IPS-NIHi11 (cell line): ENCODE data around the gene SNRNP200.
"Not testable (repeated sequence)": the region's sequence is repeated elsewhere in the genome, so short reads cannot be mapped to it uniquely, and the experiment has no call there.

Experiments
- DNase-seq: peaks from one replicate; pipeline ENCODE4 v3.0.0; 2012; ENCODE audit warnings: mixed read lengths, low spot score

The SNRNP200 gene

DNA sequence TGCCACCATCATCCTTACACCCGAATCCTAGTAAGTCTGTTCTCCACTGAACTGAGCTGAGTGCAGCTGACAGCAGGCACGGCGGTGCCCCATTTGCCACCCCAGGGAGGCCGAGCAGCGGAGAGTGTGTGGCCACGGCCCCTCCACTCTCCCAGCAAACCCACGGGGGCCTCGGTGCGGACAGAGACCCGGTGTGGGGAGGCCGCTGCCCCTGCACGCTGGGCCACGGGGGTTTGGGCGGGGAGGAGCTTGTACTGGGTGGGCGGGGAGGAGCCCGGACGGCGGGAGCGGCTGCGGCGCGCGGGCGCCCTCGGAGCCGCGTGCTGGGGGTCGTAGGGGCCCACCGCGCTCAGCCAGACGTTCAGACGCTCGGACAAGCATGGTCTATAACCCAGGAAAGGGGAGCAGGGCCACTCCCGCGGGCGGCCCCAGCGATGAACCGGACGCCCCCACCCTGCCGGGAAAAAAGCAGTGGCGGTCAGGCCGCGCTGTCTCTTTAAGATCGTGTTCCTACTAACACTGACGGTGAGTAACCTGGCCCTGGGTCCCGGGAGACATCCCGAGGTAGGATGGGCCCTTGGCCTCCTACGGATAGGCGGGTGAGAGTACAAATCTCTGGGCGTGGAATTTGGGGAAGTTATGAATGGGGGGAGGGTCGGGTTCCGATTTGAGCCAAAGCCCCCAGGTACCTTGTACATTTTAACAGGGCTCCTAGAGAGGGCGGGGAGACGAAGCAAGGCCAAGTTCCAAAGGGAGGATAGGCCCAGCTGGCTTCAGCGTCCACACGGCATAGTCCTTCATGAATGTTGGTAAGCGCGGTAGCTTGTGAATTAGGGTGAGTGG lies 19.9 kb upstream of the SNRNP200 start, which contains the start of gene ITPRIPL1:
Gene ITPRIPL1, plus strand, starts transcription at position 277 of the 843 bp plus-strand sequence. Its CDS starts 523 bp downstream, at position 800.
- peak; percentile 63 for DNase-seq

DNA sequence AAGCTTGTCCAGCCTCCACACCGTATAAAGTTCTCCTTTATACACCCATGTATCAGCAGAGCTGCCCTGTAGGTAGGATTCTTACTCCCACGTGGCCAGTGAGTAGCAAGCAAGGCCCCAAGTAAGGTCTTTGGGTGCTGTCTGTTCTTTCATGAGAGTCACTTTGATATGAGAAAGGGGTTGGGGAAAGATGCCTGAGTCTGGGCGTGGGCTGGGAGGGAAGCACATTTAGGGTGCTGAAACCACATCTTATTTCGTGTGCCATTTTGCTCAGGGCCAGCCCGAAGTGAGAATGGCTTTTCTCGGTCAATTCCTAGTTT lies 19.3 kb upstream of the SNRNP200 start:
- DNase-seq: no peak

DNA sequence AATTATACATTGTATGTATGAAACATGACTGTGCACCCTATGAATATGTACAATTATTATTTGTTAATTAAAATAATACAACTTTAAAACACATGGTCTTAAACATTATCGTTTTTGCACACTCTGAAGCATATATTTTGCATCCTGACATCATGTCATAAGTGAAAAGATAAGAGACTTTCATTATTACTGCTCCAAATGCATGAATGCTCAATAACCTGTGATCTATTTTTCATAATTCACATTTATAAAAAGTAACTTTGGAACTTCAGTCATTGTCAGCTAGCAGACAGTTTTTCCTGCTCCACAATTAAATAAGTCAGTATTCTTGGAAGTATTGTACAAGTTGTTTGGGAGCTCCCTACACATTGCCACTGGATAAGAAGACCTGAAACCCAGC lies 18.5 kb upstream of the SNRNP200 start:
- DNase-seq: no peak

DNA sequence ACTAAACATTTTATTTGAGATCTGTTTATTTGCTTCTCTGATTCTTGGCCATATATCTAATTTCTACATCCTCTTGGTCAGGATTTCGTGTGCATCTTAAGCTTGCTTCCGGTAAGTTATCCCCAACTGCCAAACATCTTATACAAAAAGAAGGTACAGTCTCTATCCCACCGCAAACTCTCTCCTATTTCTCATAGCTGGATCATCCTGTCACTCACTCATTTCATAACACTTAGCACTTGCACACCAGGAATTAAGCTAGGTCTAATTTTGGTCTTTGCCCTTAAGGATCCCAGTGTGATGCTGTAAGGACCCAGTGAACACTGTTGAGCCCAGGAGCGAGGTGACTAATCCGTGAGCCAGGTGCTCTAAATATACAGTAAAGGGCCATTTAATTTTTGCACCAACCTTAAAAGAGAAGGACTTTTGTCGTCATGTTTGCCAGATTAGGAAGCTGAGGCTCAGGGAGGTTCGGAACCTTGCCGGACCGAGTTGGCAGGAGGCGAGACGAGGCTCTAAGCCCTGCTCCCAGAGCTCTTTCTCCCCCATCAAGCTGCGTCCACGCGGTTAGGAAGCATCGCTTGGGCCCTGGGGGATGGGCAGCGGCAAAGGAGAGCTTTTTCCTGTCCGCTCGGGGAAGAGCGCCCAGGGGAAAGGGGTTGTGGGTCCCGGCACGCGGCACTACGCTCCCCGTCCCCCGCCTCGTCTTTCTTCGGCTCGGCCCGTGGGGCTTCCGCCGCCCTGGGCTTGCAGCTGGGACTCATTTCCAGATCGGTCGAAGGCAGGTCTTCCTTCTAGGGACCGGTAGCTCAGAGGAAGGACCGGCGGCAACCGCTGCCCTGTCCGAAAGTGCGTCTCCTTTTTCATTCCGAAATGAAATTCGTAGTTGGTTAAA lies 15.6 kb upstream of the SNRNP200 start:
- DNase-seq: peak; percentile 48

DNA sequence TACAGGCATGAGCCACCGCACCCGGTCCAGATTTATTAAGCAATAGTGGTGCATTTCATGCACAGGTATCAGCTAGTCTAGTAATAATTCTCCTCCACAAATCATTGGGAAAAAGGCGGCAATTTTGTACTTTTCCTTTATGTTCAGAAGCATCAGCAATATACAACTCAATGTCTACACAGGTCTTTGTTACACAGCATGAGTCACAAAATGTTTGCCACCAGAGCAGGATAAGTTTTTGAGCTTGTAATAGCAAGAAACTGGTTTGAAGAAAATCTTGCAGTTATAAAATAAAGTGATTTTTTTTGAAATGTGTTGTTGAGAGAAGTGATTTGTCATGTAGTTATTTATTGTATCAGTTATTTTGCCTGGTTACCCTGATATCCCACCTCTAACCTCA lies 15.0 kb upstream of the SNRNP200 start:
- no peak for DNase-seq

DNA sequence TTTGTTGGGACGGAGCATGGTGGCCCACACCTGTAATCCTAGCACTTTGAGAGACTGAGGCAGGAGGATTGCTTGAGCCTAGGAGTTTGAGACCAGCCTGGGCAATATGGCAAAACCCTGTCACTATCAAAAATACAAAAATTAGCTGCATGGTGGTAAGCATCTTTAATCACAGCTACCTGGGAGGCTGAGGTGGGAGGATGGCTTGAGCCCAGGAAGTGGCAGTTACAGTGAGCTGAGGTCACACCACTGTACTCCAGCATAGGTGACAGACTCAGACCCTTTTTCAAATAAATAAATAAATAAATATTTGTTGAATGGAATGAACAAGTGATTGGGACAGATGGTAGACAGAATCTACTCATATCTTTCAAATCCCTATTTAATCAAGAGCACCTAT lies 14.1 kb upstream of the SNRNP200 start:
- DNase-seq: no peak

DNA sequence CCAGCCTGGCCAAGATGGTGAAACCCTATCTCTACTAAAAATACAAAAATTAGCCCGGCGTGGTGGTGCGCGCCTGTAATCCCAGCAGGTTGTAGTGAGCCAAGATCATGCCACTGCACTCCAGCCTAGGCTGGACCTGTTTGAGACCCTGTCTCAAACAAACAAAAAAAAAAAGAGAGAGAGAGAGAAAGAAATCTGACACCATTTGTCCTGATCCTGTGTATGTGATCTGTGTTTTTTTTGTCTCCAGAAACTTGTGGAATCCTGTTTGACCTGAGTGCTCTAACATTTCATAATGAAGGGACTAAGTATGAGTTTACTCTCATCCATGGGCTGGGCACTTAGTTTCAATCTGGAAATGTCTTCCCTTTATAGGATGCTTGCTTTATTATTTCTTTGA lies 13.4 kb upstream of the SNRNP200 start:
- no peak for DNase-seq

DNA sequence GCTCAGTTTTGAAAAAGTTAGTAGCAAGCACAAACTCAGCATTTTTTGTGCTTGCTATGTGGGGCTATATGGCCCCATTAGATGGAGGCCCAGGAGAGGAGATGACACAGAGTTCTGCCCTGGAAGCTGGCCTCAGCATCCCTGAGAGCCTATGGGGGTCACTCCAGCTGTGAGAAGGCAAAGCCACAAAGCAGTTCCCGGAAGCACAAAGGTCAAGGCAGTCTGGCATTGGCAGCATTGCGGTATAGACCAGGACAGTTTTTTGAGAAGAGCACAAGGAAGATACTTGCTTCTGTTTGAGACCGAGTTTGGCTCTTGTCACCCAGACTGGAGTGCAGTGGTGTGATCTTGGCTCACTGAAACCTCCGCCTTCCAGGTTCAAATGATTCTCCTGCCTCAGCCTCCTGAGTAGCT lies 12.2 kb upstream of the SNRNP200 start:
- DNase-seq: no peak

DNA sequence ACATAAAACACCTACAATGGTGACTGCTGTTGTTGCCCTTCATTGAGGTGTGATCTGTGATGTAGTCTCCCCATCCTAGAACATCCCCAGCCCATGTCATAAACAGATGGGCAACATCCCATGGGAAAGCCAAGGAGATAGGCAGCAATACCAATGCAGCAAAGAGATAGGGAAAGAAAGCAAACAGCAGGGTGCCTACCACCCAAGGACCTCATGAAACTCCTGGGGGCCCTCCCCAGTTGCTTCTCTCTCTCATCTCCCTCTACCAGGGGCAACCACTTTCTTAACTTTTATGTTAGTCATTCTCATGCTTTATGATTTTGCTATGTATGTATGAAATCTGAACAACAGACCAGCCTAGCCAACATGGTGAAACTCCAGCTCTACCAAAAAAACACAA lies 11.7 kb upstream of the SNRNP200 start:
- DNase-seq: no peak

DNA sequence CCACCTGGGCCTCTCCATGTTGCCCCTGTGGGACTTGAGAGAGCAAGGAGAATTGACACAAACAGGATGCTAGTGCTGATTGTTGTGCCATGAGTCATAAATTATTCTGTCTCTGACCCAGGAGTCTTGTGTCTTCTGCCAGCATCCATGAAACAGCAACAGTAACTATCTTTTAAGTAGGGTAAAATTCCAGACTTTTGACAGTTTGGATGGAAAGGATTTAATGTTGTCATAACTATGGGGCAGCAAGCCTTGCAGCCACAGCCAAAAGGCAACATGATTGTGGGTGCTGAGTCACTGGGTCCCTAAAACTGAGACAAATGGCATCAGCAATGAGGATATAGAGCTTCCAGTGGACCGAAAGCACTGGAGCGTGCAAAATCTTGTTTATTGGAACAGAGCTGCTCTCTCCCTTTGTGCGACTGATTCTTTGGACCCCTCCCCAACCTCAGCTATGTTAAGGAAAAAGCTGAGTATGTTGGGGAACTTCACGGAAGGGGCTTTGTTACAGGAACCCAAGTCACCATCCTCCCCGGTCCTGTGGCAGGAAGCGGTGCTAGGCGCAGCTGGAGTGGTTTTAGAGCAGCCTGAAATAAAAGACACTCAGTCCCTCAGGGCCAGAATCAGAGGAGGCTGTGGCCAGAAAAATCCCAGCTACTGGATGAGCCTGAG lies 10.2 kb upstream of the SNRNP200 start:
- DNase-seq: no peak

DNA sequence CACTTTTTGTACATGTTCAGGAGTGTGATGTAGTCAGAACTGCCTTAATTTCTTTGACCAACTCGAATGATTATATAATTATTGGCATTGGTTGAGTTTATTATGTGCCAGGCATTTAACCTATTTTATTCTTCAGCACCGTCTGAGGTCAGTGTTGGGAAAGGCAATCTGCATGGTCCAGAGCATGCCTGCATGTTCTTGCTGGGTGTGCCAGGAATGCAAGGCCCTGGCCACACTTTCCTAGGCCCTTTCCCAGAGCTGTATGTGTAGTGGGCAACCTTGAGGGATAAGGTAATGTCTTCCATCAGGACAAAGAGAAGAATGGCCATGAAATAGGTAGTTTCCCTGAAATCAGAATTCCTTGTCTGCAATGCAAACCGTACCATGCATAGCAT lies 9.7 kb upstream of the SNRNP200 start:
- DNase-seq: no peak

DNA sequence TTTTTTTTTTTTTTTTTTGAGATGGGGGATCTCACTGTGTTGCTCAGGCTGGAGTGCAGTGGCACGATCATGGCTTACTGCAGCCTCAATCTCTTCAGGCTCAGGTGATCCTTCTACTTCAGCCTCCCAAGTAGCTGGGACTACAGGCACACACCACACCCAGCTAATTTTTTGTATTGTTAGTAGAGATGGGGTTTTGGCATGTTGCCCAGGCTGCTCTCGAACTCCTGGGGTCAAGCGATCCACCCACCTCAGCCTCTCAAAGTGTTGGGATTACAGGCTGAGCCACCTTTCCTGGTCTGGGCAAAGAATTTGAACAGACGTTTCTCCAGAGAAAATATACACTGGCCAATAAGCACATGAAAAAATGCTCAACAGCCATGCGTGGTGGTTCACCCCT lies 2.9 kb upstream of the SNRNP200 start:
- DNase-seq: no peak

DNA sequence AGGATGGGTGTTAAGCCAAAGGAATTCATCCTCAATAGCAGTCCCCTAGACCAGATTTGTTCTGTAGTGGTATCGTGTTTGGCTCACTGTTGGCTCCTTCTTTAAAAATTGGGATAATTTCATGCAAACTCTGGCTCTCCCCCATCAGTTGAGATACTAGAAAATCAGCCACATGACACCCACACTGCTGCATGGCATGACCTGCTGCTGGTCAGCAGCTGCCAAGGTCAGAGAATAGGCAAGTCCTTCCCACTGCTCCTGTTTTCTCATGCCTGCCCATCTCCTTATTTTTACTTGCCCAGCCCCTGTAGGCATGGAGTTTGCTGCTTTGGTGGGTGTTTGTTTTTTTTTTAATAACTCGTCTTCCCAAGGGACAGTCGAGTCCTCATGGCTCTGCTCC lies 1.0 kb upstream of the SNRNP200 start:
- DNase-seq: no peak

DNA sequence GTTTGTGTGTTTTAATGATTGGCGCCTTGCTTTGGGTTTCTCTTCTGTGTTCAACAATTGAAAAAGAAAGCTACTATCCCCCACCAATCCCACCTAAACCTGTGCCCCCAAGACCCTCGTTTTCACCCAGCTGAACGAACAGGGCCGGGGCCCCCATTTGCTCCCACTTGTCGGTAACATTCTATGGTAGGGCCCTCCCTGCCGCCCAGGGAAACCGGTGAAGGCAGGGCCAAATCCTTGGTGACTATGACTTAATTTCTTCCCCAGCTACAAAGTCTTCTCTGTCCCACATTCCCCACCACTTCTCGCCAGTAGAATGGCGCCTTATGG lies 598 bp upstream of the SNRNP200 start:
- no peak for DNase-seq

DNA sequence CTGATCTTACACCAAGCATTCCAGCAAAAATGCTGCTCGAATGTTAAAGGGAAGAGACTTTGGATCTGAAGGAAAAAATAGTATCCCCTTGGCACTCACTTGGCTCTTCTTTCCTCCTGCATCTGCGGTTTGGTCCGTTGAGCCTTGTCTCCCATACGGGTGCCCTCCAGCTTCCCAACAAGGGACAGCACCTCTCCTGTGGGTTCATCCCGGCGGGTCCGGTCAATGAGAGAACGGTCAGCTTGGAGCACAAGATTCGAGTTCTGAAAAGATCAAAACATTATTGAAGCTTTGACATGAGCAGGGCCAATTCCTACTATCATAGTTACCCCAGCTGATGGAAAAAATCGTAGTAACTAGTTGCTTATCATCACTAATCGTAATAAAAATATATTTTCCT lies 740 bp downstream of the SNRNP200 start:
- DNase-seq: no peak

DNA sequence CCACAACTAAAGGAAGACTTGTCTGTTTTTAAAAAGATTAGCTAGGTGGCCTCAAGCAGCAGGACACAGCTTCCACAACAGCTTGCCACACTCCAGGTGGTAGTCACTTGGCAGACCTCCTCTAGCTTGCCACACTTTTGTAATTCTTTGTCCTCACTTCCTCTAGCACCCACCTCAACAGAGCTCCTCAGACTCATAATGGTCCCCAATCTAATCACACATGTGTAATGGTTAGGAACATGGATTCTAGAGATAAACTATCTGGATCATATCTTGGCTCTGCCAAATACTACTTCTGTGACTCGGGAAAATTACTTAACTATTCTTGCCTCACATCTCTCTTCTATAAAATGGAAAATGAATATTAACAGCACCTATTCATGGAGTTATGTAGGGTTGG lies 3.5 kb downstream of the SNRNP200 start:
- no peak for DNase-seq

DNA sequence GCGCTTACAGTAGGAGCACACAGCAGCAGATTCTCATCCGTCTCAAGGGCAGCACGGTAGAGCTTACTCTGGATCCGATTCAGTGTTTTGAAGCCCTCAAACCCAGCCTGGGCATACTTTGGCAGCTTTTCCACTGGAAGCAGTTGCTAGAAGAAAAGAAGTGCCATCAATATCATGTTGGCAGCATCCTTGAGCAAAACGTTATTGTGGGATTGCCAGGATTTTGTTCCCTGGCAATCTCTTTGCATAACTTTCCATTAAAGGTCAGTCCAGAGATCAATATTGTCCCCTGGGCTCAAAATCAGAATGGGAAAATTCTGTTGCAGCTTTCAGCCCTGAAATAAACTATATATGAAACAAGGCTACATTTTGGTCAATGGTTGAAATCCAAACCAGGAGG lies 8.4 kb downstream of the SNRNP200 start:
- no peak for DNase-seq

DNA sequence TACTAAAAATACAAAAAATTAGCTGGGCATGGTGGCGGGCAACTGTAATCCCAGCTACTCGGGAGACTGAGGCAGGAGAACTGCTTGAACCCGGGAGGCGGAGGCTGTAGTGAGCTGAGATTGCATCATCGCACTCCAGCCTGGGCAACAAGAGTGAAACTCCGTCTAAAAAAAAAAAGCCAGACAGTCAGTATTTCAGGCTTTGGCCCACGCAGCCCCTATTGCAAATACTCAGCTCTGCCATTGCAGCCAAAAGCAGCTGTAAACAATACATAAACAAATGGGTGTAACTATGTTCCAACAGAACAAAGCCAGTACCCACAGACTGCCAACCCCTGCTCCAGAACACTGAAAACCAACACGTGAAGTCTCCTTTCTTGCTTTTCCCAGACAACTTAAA lies 11.1 kb downstream of the SNRNP200 start:
- not testable (repeated sequence) for DNase-seq

DNA sequence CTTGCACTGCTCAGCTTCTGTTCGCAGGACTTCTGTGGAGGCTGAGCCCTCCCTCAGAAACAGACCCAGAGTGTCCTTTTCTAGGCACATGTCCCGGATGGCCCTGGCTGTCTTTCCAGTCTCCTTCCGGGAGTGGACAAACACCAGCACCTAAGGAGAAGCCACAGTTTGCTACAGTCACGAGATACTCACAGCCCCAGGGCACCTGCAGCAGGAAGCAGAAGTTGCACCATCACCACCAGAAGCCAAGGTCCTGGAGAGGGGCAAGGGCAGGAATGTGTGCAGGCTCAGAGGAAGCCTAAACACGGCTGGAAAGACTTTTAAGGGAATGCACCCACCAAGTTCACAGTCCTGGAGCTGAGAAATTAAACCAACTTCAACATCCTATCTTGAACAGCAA lies 13.6 kb downstream of the SNRNP200 start:
- no peak for DNase-seq

DNA sequence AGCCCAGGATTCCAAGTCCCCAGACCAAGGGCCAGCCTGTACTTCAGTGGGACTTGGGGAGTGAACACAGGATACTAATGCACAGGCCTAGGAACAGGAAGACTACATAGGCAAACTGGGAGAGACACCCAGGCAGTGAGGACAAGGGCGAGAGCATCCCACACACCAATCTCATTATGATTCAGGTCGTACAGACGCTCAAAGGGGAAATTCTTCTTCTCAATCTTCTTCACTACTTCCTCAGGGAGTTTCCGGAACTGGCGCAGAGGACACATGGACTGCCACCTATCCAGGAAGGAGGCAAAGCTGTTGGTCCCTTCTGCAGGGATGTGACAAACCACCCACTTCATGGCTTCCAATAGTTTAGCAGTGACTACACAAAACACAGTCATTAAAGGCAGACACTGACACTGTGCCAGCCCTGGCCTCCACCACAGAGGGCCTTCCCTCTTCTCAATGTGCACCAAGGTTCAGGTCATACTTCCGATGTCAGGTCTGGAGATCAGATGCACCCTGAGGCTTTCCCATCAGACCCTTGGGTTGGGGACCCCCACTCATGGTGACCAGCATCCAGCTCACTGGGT lies 18.0 kb downstream of the SNRNP200 start:
- DNase-seq: no peak

DNA sequence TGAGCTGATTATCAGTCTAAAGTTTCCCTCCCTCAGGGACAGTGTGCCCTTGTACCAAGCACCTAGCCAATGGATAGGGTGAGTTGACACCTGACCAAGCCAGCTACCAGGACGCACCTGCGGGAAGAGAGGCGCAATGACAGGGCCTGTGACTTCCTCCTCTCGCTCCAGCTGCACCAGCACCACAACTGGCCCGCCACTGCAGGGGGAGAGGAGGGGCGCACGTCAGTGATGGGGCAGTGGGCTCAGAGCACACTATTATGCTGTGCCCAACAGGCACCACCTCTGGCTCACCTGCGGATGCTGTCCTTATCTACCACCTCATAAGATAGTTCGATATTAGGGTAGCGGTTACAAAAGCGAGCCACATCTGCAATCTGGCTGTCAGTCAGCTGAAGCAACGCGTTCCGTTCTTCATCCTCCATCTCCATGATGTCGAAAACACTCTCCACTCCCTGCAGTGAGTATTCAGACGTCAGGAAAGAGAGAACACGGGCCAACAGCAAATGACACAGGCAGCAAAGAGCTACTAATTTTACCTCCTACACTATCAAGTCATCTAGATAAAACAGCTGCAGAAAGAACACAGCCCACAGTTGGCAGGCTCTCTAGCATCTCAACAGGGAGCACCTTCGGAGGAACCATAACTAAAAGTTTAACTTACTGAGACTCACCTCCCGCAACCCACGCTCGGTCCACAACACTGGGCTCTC lies 28.4 kb downstream of the SNRNP200 start:
- no peak for DNase-seq
